HG02970 (cell line): Measurements from ENCODE around the gene ZNF791.
A peak's percentile ranks its signal among the peaks of the same experiment; 100 is the strongest.
"Not testable (repeated sequence)": the region's sequence is repeated elsewhere in the genome, so short reads cannot be mapped to it uniquely, and the experiment has no call there.

Experiments
- ATAC-seq: cut with Tn5 transposase; IDR thresholded peaks from one replicate; pipeline ENCODE4 v1.9.1; 2021; ENCODE audit warnings: mild to moderate bottlenecking, moderate library complexity, moderate number of reproducible peaks; ENCODE audit not compliant: unreplicated experiment, low FRiP score

Gene ZNF791

DNA sequence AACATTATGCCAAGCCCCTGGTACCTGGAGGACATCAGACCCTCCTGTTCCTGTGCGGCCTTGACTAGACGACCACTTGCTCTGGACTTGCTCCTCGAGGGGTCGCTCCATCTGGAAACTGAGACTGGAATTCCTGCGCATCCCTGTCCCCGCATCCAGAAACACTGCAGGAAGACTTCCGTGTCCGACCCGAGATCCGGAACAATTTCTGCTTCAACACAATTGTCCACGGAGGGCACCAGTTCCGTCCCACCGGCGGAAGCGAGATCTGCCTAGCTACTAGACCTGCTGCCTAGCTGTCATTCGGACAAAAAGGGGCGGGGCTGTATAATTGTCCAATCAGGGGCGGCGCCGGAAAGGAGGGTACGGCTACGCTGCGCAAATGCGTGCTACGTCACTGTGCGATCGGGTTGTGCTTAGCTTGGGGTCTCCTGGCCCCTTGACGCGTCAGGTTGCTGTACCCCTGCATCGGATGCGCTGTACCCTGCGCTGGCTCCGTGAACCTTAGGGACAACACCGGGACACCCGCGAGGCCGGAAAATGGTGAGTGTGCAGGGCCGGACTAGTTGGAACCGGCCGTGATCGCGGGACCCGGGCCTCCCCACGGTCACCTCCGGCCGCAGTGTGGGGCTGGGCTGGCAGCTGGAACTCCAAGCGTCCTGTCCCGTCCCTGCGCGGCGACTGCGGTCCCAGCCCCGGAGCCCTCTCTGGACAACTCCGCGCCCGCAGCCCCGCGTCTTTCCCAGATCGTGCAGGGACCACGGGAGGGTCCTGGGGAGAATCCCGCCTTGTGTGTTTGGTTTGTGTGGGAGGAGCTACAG is at the start of gene ZNF791, which contains the start of gene ZNF490:
ZNF791 (plus strand) TSS at position 381 of the 821 bp plus-strand sequence; CDS start at position 541, 160 bp downstream.
ZNF490 (minus strand) TSS at position 274 of the 821 bp plus-strand sequence; CDS start at position 141, 133 bp downstream.
- ATAC-seq = peak; percentile 63

DNA sequence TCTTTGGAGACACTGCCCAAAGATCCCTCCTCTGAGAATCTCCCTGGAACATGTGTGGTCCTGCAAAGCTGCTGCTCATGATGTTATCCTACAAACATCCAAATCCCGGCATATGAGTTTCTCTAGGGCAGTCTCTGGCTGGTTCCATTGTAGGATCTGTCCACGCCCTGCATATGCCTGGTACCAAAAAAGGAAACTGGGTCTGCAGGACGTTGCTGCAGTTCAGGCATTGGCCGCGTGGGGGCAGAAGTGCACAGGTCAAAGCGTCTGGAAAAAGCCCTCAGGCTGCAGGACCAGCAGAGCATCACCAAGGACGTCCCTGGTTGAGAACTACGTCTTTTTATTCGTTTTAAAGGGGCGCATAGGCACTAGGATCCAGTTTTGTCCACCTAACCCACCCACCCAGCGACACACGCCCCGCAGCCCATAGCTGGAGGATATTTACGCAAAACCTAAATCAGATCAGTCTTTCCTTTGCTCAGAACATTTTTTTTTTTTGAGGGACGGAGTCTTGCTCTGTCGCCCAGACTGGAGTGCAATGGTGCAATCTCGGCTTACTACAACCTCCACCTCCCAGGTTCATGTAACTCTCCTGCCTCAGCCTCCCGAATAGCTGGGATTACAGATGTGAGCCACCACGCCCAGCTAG is 46.6 kb upstream of the ZNF791 start:
- no peak for ATAC-seq

DNA sequence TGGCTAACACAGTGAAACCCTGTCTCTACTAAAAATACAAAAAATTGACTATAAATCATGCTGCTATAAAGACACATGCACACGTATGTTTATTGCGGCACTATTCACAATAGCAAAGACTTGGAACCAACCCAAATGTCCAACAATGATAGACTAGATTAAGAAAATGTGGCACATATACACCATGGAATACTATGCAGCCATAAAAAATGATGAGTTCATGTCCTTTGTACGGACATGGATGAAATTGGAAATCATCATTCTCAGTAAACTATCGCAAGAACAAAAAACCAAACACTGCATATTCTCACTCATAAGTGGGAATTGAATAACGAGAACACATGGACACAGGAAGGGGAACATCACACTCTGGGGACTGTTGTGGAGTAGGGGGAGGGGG is 44.3 kb upstream of the ZNF791 start:
- ATAC-seq = not testable (repeated sequence)

DNA sequence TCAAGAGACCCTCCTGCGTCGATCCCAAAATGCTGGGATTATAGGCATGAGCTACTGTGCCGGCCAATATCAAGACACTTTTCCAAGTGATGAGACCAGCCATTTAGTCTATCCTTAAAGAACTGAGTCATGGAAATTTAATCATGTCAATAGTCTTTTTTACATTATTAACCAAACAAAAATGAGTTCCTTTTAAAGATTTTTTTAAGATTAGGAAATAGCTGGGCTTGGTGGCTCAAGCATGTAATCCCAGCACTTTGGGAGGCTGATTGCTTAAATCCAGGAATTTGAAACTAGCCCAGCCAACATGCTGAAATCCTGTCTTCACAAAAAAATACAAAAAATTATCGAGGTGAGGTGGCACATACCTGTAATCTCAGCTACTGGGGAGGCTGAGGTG is 42.8 kb upstream of the ZNF791 start:
- no peak for ATAC-seq

DNA sequence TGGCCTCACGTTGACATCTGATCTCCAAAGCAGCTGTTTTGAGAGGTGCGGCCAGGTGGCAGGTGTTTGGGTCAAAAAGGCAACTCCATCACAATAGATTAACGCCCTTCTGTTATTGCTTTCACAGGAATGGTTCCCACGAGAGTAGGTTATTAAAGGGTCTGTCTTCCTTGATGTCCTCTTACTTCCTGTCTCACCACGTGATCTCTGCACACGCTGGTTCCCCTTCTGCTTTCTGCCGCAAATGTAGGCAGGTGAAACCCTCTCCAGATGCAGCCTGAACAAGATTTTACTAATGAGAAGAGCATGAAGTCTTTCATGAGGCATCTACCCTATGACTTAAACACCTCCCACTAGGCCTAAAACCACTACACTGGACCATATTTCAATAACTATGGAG is 36.7 kb upstream of the ZNF791 start:
- ATAC-seq = no peak

DNA sequence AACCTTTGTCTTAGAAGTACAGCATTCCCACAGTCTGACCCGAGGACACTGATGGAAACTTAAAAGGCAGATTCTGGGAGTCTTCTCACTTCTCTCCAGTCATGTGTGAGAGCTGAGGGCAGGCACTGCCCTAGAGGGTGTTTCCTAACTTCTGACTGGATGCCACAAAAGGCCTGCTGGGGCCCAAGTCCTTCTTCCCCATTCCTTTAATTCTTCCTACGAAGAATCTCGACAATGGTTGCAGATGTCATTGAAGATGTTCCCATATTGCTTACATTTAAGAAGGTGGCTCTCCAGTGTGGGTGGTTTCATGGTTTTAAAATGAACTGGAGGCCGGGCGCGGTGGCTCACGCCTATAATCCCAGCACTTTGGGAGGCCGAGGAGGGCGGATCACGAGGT is 32.1 kb upstream of the ZNF791 start:
- no peak for ATAC-seq

DNA sequence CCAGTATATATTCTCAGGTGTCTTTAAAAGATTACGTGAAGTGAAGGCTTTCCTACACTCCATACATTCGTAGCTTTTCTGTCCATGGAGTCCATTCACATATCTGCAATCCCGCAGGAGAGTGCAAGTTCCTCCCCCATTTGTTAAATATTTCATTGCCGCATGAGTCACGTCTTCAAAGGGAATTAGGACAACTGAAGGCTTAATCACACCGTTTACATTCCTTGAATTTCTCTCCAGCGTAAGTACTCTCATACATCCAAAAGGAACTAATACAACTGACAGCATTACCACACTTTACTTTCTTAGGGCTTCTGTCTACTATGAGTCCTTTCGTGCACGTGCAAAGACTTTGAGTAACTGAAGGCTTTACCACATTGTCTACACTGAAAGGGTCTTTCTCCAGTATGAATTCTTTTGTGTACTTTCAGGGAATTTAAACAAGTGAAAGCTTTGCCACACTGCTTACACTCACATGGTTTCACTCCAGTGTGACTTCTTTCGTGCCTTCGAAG is 30.5 kb upstream of the ZNF791 start:
- ATAC-seq = no peak

DNA sequence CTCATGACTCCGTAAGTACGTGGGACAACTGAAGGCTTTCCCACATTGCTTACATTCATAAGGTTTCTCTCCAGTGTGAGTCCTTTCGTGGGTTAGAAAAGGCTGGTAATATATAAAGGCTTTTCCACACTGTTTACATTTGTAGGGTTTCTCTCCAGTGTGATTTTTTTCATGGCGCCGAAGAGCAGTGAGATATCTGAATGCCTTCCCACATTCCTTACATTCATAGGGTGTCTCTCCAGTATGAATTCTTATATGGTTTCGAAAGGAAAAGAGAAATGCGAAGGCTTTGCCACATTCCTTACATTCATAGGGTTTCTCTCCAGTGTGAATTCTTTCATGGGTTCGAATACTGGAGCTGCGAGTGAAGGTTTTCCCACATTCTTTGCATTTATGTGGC is 29.6 kb upstream of the ZNF791 start:
- ATAC-seq = no peak

DNA sequence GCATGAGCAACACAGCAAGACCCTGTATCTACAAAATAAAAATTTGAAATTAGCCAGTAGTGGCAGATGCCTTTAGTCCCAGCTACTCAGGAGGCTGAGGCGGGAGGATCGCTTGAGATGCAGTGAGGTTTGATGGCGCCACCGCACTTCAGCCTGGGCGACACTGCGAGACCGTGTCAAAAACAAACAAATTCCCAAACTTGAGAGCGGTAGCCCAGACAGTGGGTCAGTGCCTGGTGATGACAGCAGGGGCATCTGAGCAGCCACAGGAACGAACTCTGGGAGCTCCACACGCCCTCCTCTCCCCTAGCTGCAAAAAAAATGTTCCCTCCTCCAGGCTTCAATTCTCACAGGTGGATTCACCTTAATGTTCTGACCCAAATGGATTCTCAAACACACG is 14.2 kb upstream of the ZNF791 start:
- no peak for ATAC-seq

DNA sequence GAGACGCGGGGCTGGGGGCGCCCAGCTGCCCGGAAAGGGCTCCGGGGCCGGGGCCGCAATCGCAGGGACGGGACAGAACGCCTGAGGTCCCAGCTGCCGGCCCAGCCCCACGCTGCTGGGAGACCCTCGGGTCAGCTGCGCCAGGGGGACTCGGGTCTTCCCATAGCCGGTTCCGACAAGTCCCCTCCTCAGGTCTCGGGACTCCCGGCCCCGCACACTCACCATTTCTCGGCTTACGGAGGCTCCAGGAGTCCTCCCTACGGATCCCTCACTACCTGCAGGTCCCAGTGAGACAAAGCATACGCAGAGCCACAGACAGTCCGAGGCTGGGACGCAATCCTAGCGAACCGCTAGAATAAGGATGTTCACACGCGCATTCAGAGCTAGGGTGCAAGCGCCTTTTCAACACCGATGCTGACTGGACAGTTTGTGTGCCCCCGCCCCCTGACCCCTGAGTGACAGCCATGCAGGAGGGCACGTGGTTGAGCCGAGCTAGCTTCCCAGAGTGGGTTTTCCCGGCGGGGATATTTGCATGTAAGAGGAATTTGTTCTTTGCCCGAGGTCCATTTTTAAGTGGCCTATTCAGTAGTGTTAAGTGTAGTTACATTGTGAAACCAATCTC is 13.7 kb upstream of the ZNF791 start:
- no peak for ATAC-seq

DNA sequence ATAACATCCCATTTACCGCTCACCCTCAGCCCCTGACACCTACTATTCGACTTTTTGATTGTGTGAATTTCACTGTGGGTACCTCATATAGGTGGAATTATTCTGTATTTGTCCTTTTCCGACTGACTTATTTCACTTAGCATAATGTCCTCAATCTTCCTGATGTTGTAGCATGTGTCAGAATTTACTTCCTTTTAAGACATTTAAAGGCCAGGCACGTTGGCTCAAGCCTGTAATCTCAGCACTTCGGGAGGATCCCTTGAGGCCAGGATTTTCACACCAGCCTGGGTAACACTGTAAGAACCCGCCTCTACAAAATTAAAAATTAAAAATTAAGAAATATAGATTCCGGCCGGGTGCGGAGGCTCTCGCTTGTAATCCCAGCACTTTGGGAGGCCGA is 13.1 kb upstream of the ZNF791 start:
- no peak for ATAC-seq

DNA sequence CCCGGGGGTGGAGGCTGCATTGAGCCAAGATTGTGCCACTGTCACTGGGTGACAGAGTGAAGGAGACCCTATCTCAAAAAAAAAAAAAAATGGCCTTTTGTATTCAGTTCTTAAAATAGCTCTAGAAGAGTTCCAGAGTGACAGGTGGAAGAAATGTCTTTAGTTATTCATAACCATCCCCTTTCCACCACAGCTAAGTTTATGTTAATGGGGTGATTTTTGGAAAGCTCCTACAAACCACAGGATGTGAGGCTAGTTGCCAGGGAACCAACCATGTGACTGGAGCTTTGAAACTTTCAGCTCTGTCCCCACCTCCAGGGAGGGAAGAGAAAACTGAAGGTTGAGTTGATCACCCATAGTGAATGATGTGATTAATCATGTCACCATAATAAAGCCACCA is 7.0 kb upstream of the ZNF791 start:
- ATAC-seq = peak; percentile 43

DNA sequence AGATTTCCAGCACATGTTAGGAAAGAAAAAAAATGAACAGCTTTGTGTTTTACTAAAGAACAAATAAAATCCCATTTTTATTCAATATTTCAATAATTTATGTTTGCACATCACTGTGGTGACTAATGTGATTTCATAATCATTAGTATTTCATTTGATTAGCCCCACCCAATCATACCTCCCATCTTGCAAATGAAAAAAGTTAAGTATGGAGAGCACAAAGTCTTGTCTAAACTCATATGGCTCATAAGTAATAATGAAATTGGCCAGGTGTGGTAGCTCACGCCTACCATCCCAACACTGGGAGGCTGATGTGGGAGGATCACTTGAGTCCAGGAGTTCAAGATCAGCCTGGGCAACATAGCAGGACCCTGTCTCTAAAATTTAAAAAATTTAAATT is 3.9 kb upstream of the ZNF791 start:
- ATAC-seq = no peak

DNA sequence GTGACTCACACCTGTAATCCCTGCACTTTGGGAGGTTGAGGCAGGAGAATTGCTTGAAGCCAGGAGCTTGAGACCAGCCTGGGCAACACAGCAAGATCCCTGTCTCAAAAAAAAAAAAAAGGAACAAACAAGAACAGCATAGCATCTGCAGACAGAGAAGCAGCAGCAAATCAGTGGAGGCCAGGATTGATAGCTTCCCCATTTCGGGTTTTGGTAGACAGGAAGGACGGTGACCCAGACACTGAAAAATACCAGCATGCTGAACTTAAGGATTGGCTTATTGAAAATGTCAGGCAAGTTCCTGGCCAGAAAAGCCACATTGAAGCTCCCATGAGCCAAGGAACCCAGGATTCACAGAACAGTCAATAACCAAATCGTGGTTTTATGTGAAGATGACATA is 3.1 kb upstream of the ZNF791 start:
- no peak for ATAC-seq

DNA sequence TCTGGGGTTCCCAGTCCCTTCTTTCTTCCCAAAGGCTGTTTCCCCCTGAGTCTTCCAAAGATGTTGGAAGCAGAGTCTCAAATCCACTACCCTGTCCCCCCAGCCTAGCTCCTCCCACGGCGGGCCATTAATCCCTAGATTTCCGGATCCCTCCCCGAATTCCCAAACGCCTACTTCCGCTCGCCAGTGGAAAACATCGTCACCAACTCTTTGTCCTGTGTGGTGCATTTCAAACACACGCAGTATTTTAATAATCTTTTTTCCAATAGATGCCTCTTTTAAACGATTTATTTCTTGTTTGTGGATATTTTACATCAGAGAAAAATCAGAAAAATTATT is 610 bp downstream of the ZNF791 start:
- ATAC-seq = no peak

DNA sequence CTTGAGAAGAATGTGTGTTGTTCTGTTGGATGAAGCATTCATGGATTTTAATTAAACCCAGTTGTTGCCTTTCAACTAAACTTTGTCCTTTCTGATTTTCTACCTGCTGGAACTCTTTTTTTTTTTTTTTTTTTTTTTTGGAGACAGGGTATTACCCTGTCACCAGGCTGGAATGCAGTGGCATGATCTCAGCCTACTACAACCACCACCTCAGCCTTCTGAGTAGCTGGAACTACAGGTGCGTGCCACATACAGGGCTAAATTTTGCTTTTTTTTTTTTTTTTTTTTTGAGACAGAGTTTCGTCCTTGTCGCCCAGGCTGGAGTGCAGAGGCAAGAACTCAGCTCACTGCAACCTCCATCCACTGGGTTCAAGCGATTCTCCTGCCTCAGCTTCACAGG is 6.9 kb downstream of the ZNF791 start:
- ATAC-seq = no peak

DNA sequence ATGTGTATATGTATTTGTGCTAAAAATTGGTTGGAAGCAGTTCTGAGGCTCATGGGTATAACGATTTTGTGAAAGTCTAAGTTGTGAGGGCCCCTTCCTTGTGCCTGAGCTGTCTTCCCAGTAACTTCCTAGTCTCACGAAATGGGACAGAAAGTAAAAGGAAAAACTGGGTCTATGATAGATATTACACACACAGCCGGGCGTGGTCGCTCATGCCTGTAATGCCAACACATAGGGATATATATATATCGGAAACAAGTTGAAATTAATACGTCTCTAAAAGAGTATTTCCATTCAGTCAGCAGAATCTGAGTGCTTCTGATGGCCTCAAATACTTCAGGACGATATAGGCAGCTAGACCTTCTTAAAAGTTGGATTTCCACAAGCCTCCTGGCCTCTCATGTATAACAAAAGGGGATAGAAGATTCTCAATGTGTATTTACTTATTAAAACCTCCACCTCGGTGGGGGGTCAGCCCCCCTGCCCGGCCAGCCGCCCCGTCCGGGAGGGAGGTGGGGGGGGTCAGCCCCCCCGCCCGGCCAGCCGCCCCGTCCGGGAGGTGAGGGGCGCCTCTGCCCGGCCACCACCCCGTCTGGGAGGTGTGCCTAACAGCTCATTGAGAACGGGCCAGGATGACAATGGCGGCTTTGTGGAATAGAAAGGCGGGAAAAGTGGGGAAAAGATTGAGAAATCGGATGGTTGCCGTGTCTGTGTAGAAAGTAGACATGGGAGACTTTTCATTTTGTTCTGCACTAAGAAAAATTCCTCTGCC is 10.7 kb downstream of the ZNF791 start:
- not testable (repeated sequence) for ATAC-seq

DNA sequence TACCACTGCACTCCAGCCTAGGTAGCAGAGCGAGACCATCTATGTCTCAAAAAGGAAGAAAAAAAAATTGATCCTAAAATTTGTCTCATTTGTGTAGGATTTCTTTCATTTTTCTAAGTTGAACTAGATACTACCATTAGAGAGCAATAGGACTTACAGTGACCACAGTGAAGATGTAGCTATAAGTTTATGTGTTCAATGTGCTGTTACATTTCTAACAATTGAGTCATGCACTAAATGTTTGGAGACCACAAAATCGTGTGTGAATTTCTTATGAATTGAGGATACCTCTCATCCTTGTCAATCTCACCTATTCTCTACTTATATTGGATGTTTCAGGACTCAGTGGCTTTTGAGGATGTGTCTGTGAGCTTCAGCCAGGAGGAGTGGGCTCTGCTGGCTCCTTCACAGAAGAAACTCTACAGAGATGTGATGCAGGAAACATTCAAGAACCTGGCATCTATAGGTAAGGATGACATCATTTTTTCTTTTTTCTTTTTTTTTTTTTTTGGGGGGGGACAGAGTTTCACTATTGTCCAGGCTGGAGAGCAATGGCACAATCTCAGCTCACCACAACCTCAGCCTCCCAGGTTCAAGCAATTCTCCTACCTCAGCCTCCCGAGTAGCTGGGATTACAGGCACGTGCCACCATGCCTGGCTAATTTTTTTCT is 12.8 kb downstream of the ZNF791 start:
- no peak for ATAC-seq

DNA sequence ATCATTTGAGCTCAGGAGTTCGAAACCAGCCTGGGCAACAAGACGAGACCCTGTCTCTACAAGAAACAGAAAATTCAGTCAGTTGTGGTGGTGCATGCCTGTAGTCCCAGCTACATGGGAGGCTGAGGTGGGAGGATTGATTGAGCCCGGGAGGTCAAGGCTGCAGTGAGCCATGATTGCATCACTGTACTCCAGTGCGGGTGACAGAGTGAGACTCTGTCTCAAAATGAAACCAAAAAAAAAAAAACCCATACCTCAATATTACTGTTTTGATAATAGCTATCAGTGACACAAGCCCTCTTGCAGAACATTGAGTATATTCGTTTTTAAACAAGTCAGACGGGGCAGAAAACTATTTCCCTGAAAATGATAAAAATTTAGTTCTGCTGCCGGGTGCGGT is 16.2 kb downstream of the ZNF791 start:
- no peak for ATAC-seq
